ENCODE results near the gene ATP9A.
"Not testable (repeated sequence)": the region's sequence is repeated elsewhere in the genome, so short reads cannot be mapped to it uniquely, and the experiment has no call there.

Gene ATP9A

GRCh38 chr20:51691703-51692102 is 76.5 kb downstream of the ATP9A start:
- no peak for DNase-seq

GRCh38 chr20:51688600-51689244 is 79.5 kb downstream of the ATP9A start:
- no peak for DNase-seq

- no peak for DNase-seq
These were observed 80.6 kb downstream of the ATP9A start for GRCh38 chr20:51687630-51688029.

- DNase-seq = no peak
These were observed 81.1 kb downstream of the ATP9A start for GRCh38 chr20:51687108-51687507.

- DNase-seq = not testable (repeated sequence)
These were observed 82.7 kb downstream of the ATP9A start for GRCh38 chr20:51685494-51685893.

GRCh38 chr20:51680067-51680749 is 88.0 kb downstream of the ATP9A start:
- DNase-seq = no peak

- DNase-seq = no peak
These were observed 88.8 kb downstream of the ATP9A start for GRCh38 chr20:51679254-51679921.

GRCh38 chr20:51678026-51678697 is 90.0 kb downstream of the ATP9A start:
- no peak for DNase-seq

GRCh38 chr20:51668947-51669346 is 99.2 kb downstream of the ATP9A start:
- DNase-seq = no peak

- DNase-seq = no peak
These were observed 99.7 kb downstream of the ATP9A start for GRCh38 chr20:51668515-51668914.

GRCh38 chr20:51667491-51667890 is 100.7 kb downstream of the ATP9A start:
- no peak for DNase-seq

GRCh38 chr20:51667002-51667408 is 101.2 kb downstream of the ATP9A start:
- no peak for DNase-seq

- DNase-seq = no peak
These were observed 102.1 kb downstream of the ATP9A start for GRCh38 chr20:51666126-51666525.

GRCh38 chr20:51665543-51666118 is 102.6 kb downstream of the ATP9A start:
- DNase-seq = no peak

GRCh38 chr20:51661609-51662178 is 106.5 kb downstream of the ATP9A start:
- no peak for DNase-seq

GRCh38 chr20:51660672-51661608 is 107.2 kb downstream of the ATP9A start:
- no peak for DNase-seq

GRCh38 chr20:51659491-51660050 is 108.6 kb downstream of the ATP9A start:
- no peak for DNase-seq

- no peak for DNase-seq
These were observed 111.4 kb downstream of the ATP9A start for GRCh38 chr20:51656726-51657260.

GRCh38 chr20:51656089-51656488 is 112.1 kb downstream of the ATP9A start:
- DNase-seq = not testable (repeated sequence)

- no peak for DNase-seq
These were observed 113.7 kb downstream of the ATP9A start for GRCh38 chr20:51654495-51654894.

- no peak for DNase-seq
These were observed 114.1 kb downstream of the ATP9A start for GRCh38 chr20:51654060-51654459.
